ENCODE data around the gene ZSWIM8.
"Not testable (repeated sequence)": the region's sequence is repeated elsewhere in the genome, so short reads cannot be mapped to it uniquely, and the experiment has no call there.

Gene ZSWIM8

DNA sequence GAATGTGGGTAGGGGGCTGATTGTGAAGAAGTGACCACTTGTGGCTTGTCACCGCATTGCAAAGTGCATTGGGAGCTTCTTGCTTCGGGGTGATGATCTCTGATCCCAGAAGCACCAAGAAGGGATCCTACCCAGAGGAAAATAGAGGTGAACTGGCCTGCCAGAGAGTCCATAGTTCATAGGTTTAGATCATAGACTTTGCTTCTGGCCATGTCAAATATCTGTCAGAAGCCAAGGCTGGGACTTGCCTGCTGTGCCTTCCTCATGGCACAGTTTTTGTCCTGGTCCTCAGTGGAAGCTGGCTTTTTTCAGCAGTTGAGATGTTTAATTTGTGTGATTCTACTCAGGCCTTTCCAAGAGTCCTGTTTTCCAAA, 1.1 kb downstream of the ZSWIM8 start:
- H3K4me3 Mint-ChIP-seq = peak overlapping the region; percentile 97
- peaks cover 12% of the 10 kb centered on the region for H3K36me3 Mint-ChIP-seq
- peaks cover 39% of the 10 kb centered on the region for H3K4me1 Mint-ChIP-seq

DNA sequence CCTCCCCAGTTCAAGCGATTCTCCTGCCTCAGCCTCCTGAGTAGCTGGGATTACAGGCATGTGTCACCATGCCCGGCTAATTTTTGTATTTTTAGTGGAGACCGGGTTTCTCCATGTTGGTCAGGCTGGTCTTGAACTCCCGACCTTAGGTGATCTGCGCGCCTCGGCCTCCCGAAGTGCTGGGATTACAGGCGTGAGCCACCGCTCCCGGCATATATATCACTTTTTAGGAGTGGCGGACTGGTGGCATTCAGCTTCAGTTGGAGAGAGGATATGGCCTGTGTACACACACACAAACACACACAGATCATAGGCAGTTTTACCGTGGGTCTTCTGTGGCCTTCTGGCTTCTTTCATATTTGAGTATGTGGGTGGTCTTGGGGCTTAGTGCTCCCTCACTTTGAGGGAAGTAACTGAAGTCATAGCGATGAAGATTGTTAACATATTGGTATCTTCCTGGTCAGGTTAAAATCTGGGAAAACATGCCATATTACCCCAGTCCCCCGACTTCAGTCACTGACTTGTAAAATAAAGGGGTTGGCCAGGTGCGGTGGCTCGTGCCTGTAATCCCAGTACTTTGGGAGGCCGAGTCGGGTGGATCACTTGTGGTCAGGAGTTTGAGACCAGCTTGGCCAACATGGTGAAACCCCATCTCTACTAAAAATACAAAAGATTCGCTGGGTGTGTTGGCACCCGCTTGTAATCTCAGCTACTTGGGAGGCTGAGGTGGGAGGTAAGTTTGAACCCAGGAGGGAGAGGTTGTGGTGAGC, 1.8 kb downstream of the ZSWIM8 start:
- H3K36me3 Mint-ChIP-seq, H3K27ac Mint-ChIP-seq, H3K9me3 Mint-ChIP-seq, H3K27me3 Mint-ChIP-seq: not testable (repeated sequence)
- Mint-ChIP-seq H3K4me3 (peak overlapping the region; percentile 52), H3K4me1 (peaks cover 35% of the 10 kb centered on the region)

More for the DNA sequence above, 1.1 kb downstream of the ZSWIM8 start:
- Mint-ChIP-seq H3K27ac (peak overlapping the region; percentile 91), H3K27me3 (no peaks in the 10 kb centered on the region), H3K9me3 (no peaks in the 10 kb centered on the region)

DNA sequence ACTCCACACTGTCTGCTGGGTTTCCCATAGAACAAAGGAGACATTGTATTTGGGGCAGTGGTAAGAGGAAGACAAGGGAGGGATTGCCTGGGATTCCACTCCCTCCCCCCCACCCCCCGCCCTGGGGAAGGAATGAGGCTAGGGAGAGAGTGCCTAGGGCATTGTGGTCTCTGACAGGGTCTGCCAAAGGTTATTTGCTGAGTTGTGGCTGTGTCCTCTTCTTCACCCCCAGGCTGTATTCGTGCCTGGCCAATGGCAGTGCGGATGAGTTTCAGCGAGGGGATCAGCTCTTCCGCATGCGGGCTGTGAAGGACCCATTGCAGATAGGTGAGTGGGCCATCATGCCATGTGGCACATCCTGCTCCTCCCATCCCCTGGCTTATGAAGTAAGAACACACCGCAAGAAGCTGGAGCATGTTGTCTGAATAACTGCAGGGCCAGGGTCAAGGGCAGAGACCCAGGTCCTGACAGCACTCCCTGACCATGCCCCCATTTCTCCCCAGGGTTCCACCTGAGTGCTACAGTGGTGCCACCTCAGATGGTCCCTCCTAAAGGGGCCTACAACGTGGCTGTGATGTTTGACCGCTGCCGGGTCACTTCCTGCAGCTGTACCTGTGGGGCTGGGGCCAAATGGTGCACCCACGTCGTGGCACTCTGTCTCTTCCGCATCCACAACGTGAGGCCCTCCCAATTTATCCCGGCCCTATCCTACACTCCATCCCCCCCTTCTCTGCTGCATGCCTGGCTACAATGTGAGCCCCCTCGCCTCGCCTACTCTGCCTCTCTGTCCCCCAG, 3.7 kb downstream of the ZSWIM8 start:
- Mint-ChIP-seq H3K36me3 (peaks cover 5% of the 10 kb centered on the region), H3K4me1 (peaks cover 25% of the 10 kb centered on the region), H3K9me3 (no peaks in the 10 kb centered on the region), H3K4me3 (no peak overlapping the region), H3K27me3 (no peaks in the 10 kb centered on the region), H3K27ac (no peak overlapping the region)

DNA sequence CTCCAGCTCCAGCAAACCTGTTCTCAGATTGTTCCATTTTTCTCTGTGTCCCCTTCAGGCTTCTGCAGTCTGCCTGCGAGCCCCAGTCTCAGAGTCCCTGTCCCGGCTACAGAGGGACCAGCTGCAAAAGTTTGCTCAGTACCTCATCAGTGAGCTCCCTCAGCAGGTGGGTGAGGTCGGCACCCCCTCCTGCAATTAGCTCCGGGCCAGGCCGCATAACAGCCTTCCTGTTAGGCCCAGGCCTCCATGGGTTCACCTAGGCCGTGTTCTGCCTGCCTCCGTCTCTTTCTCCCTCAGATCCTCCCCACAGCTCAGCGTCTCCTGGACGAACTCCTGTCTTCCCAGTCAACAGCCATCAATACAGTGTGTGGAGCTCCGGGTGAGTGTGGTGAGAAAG, 4.3 kb downstream of the ZSWIM8 start:
- Mint-ChIP-seq H3K27ac (no peak overlapping the region), H3K9me3 (no peaks in the 10 kb centered on the region), H3K36me3 (peaks cover 5% of the 10 kb centered on the region), H3K27me3 (no peaks in the 10 kb centered on the region), H3K4me3 (no peak overlapping the region), H3K4me1 (peaks cover 25% of the 10 kb centered on the region)

DNA sequence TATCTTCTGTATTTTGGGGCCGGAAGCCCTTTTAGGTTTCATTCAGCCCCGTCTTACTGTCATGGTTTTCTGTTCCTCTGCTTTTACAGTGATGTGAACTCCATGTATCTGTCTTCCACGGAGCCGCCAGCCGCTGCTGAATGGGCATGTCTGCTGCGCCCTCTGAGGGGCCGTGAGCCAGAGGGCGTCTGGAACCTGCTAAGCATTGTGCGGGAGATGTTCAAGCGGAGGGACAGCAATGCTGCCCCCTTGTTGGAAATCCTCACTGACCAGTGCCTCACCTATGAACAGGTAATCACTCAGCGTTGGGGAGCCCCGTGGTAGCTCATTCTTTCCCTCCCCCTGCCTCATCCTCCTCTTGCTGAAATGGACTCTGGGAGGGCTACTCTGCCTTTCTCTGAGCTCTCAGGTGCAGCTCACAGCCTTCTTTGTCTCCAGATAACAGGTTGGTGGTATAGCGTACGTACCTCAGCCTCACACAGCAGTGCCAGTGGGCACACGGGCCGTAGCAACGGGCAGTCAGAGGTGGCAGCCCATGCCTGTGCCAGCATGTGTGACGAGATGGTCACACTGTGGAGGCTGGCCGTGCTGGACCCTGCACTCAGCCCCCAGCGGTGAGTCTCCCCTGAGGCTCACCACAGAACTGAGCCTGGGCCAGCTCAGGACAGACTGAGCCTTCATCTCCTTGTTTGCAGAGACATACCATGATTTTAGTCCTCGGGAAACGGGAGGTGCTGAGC, 5.7 kb downstream of the ZSWIM8 start:
- Mint-ChIP-seq H3K4me3 (no peak overlapping the region), H3K9me3 (no peaks in the 10 kb centered on the region), H3K27ac (no peak overlapping the region), H3K27me3 (no peaks in the 10 kb centered on the region), H3K36me3 (peaks cover 6% of the 10 kb centered on the region), H3K4me1 (peaks cover 17% of the 10 kb centered on the region)

DNA sequence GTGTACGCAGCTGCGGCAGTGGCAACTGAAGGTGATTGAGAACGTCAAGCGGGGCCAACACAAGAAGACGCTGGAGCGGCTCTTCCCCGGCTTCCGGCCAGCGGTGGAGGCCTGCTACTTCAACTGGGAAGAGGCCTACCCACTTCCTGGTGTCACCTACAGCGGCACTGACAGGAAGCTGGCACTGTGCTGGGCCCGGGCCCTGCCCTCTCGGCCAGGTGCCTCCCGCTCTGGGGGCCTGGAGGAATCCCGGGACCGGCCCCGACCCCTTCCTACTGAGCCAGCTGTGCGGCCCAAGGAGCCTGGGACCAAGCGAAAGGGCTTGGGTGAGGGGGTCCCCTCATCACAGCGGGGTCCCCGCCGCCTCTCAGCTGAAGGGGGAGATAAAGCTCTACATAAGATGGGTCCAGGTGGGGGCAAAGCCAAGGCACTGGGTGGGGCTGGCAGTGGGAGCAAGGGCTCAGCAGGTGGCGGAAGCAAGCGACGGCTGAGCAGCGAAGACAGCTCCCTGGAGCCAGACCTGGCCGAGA, 6.5 kb downstream of the ZSWIM8 start:
- Mint-ChIP-seq H3K9me3 (no peaks in the 10 kb centered on the region), H3K27ac (no peak overlapping the region), H3K4me3 (no peak overlapping the region), H3K27me3 (no peaks in the 10 kb centered on the region), H3K36me3 (peaks cover 8% of the 10 kb centered on the region), H3K4me1 (peaks cover 14% of the 10 kb centered on the region)

DNA sequence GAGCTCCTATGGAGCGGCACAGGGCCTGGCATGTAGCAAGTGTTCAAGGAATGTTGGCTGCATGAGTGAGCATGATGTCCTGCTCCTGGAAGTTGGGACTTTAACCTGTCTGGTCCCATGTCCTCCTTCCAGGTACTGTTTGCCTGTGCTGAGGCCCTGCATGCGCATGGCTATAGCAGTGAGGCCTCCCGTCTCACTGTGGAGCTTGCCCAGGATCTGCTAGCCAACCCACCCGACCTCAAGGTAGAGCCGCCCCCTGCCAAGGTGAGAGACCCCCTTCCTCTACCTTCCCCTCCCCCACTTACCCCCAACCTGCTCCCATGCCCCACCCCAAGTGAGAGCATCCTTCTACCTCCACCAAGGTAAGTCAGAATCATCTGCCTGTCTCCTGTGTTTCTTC, 8.1 kb downstream of the ZSWIM8 start:
- no peaks in the 10 kb centered on the region for H3K9me3 Mint-ChIP-seq
- H3K27me3 Mint-ChIP-seq = no peaks in the 10 kb centered on the region
- H3K4me1 Mint-ChIP-seq = peaks cover 4% of the 10 kb centered on the region
- H3K36me3 Mint-ChIP-seq = peaks cover 11% of the 10 kb centered on the region
- H3K27ac Mint-ChIP-seq = no peak overlapping the region
- no peak overlapping the region for H3K4me3 Mint-ChIP-seq

DNA sequence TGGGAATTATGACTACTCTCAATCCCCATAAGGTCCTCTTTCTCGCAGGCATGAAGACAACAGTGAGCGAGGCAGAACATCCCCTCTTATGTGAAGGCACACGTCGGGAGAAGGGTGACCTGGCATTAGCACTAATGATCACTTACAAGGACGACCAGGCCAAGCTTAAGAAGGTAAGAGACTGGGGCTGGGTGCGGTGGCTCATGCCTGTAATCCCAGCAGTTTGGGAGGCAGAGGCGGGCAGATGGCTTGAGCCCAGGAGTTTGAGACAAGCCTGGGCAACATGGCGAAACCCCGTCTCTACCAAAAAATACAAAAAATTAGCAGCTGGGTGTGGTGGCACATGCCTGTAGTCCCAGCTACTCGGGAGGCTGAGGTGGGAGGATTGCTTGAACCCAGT, 10.1 kb downstream of the ZSWIM8 start:
- H3K4me3 Mint-ChIP-seq, H3K27me3 Mint-ChIP-seq, H3K36me3 Mint-ChIP-seq, H3K27ac Mint-ChIP-seq, H3K4me1 Mint-ChIP-seq, H3K9me3 Mint-ChIP-seq: not testable (repeated sequence)

DNA sequence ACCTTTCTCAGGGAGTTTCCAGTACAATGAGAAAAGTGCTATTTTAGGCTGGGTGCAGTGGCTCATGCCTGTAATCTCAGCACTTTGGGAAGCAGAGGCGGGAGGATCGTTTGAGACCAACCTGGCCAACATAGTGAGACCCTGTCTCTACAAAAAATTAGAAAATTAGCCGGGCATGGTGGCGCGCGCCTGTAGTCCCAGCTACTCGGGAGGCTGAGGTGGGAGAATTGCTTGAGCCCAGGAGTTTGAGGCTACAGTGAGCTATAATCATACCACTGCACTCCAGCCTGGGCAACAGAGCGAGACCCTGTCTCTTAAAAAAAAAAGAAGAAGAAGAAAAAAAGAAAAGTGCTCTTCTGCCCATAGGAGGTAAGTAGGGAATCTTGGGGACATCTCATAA, 10.6 kb downstream of the ZSWIM8 start:
- H3K4me1 Mint-ChIP-seq, H3K27ac Mint-ChIP-seq, H3K4me3 Mint-ChIP-seq, H3K36me3 Mint-ChIP-seq, H3K9me3 Mint-ChIP-seq, H3K27me3 Mint-ChIP-seq: not testable (repeated sequence)

DNA sequence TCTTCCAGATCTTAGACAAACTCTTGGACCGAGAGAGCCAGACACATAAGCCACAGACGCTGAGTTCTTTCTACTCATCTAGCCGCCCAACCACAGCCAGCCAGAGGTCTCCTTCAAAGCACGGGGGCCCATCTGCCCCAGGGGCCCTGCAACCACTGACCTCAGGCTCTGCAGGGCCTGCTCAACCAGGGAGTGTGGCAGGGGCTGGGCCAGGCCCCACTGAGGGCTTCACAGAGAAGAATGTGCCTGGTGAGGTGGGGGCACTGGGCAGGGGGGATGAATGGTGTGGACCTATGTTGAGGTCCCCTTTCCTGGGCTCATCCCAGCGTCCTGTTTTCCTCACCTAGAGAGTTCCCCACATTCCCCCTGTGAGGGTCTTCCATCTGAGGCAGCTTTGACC, 11.4 kb downstream of the ZSWIM8 start:
- H3K4me3 Mint-ChIP-seq = no peak overlapping the region
- peaks cover 4% of the 10 kb centered on the region for H3K4me1 Mint-ChIP-seq
- no peaks in the 10 kb centered on the region for H3K27me3 Mint-ChIP-seq
- H3K36me3 Mint-ChIP-seq = peaks cover 7% of the 10 kb centered on the region
- H3K27ac Mint-ChIP-seq = no peak overlapping the region
- no peaks in the 10 kb centered on the region for H3K9me3 Mint-ChIP-seq

DNA sequence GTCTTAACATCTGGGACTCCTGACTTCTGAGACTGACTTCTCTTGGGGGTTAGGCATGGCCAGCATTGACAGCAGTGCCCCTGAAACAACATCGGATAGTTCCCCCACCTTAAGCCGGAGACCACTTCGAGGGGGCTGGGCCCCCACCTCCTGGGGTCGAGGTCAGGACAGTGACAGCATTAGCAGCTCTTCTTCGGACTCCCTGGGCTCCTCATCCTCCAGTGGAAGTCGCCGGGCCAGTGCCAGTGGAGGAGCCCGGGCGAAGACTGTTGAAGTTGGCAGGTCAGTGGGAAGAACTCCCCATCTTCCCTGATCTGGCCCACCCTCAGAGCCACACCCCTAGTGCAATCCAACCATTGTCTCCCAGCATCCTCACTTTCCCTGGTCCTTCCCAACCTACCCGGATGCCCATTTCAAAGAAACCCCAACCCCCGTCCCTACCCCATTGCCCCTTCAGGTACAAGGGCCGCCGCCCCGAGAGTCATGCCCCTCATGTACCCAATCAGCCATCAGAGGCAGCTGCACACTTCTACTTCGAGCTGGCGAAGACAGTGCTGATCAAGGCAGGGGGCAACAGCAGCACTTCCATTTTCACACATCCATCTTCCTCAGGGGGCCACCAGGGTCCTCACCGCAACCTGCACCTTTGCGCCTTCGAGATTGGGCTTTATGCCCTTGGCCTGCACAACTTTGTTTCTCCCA, 12.1 kb downstream of the ZSWIM8 start:
- Mint-ChIP-seq H3K36me3 (peaks cover 7% of the 10 kb centered on the region), H3K4me1 (peaks cover 4% of the 10 kb centered on the region), H3K27me3 (no peaks in the 10 kb centered on the region), H3K27ac (peak overlapping the region; percentile 77), H3K9me3 (no peaks in the 10 kb centered on the region), H3K4me3 (no peak overlapping the region)

DNA sequence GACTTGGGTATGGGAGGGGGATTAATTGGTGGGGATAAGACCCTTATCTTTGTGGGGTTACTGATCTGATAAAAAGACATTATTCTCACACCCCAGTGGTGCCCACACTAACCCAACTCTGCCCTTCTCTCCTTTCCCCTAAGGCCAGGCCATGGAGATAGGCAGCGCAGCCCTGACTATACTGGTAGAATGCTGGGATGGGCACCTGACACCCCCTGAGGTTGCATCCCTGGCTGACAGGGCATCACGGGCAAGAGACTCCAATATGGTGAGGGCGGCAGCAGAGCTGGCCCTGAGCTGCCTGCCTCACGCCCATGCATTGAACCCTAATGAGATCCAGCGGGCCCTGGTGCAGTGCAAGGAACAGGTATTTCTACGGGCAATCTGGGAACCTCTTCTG, 12.7 kb downstream of the ZSWIM8 start:
- peaks cover 4% of the 10 kb centered on the region for H3K4me1 Mint-ChIP-seq
- H3K4me3 Mint-ChIP-seq = no peak overlapping the region
- no peaks in the 10 kb centered on the region for H3K9me3 Mint-ChIP-seq
- H3K27ac Mint-ChIP-seq = peak overlapping the region; percentile 77
- peaks cover 8% of the 10 kb centered on the region for H3K36me3 Mint-ChIP-seq
- no peaks in the 10 kb centered on the region for H3K27me3 Mint-ChIP-seq

DNA sequence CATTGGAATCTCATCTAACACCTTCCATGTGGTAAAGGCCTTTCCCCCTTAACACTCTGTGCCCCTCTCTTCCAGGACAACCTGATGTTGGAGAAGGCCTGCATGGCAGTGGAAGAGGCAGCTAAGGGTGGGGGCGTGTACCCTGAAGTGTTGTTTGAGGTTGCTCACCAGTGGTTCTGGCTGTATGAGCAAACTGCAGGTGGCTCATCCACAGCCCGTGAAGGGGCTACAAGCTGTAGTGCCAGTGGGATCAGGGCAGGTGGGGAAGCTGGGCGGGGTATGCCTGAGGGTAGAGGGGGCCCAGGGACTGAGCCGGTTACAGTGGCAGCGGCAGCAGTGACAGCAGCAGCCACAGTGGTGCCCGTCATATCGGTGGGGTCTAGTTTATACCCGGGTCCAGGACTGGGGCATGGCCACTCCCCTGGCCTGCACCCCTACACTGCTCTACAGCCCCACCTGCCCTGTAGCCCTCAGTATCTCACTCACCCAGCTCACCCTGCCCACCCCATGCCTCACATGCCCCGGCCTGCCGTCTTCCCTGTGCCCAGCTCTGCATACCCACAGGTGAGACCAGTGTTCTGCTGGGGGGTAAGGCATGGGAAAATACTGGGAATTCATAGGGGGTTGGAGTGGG, 13.6 kb downstream of the ZSWIM8 start:
- Mint-ChIP-seq H3K4me3 (no peak overlapping the region), H3K27me3 (no peaks in the 10 kb centered on the region), H3K36me3 (peaks cover 9% of the 10 kb centered on the region), H3K27ac (peak overlapping the region; percentile 17), H3K4me1 (peaks cover 10% of the 10 kb centered on the region), H3K9me3 (no peaks in the 10 kb centered on the region)

DNA sequence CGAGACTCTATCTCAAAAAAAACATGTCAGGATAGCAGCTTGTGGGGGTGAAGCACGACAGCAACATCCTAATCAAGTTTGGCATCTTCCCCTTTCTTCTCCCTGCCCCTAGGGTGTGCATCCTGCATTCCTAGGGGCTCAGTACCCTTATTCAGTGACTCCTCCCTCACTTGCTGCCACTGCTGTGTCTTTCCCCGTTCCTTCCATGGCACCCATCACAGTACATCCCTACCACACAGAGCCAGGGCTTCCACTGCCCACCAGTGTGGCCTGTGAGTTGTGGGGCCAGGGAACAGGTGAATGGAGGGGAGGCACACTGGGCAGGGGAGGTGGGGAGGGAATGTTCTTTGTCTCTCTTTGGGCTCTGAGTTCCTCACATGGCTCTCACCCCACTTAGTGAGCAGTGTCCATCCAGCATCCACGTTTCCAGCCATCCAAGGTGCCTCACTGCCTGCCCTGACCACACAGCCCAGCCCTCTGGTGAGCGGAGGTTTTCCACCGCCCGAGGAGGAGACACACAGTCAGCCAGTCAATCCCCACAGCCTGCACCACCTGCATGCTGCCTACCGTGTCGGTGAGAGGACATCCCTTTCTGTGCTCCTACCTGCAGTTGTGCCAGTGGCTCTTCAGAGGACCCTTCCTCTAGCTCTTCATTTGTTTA, 14.6 kb downstream of the ZSWIM8 start:
- Mint-ChIP-seq H3K4me1 (peaks cover 10% of the 10 kb centered on the region), H3K9me3 (no peaks in the 10 kb centered on the region), H3K27ac (no peak overlapping the region), H3K27me3 (no peaks in the 10 kb centered on the region), H3K4me3 (no peak overlapping the region), H3K36me3 (peaks cover 9% of the 10 kb centered on the region)
